SK-N-SH (cell line): ENCODE results near the gene SGPP2. TPM values are rescaled to one million over a fixed set of nuclear protein-coding genes. Genes with fewer than 3 reads are reported as not detected.

Experiments used
- CTCF ChIA-PET: fragments of 300-600, 350-600 bp; formaldehyde crosslinking; extraction: SDS; loops from one replicate; lab custom pipeline; 2021; lab: Yijun Ruan, JAX
- POLR2A ChIA-PET: fragments of 350-600 bp; sonication (Branson Sonifier 250); formaldehyde crosslinking; extraction: SDS; loops from one replicate; lab custom pipeline; 2020; ENCODE audit warnings: antibody characterized with exemption, inconsistent platforms; lab: Yijun Ruan, JAX
- DNase-seq: peaks from one replicate; pipeline ENCODE4 v3.0.0; 2012
- H2AFZ ChIP-seq: fragments of 200-600 bp; sonication (generic); 2 replicates; pipeline ENCODE4 v1.8.1; 2016; ENCODE audit warnings: antibody characterized with exemption, mild to moderate bottlenecking, low read depth
- H3F3A ChIP-seq: fragments of 200-600 bp; sonication (generic); replicated peaks from 2 replicates; pipeline ENCODE3; 2016; ENCODE audit warnings: antibody characterized with exemption, mild to moderate bottlenecking; ENCODE audit not compliant: insufficient read depth
- H3K27ac ChIP-seq, 2 experiments: fragments of 200-500 bp in 1 of 2; fragments of 200-600 bp in 1 of 2; sonication (Bioruptor generic) in 1 of 2; sonication (generic), shearing (Covaris generic) in 1 of 2; 2 replicates each; pipeline versions ENCODE4 v1.5.1 to v1.6.1; 2014 to 2016; ENCODE audit warnings: low read depth in 2 of 2, inconsistent platforms in 1 of 2, low read length in 1 of 2, mild to moderate bottlenecking in 1 of 2, mixed read lengths in 1 of 2
- H3K27me3 ChIP-seq: fragments of 200-600 bp; sonication (generic), shearing (Covaris generic); 2 replicates; pipeline ENCODE4 v1.6.1; 2016; ENCODE audit warnings: mixed run types; ENCODE audit not compliant: insufficient read depth
- H3K36me3 ChIP-seq, 2 experiments: fragments of 200-500 bp in 1 of 2; fragments of 200-600 bp in 1 of 2; sonication (Bioruptor generic) in 1 of 2; sonication (generic) in 1 of 2; replicated peaks in 1 of 2; 2 replicates each; pipeline versions ENCODE3 to v1.5.1; 2014 to 2016; ENCODE audit warnings: low read length in 1 of 2, mild to moderate bottlenecking in 1 of 2; ENCODE audit not compliant: insufficient read depth in 2 of 2, control insufficient read depth in 1 of 2
- H3K4me1 ChIP-seq, 2 experiments: fragments of 200-500 bp in 1 of 2; fragments of 200-600 bp in 1 of 2; sonication (Bioruptor generic) in 1 of 2; sonication (generic), shearing (Covaris generic) in 1 of 2; 2 replicates each; pipeline versions ENCODE4 v1.5.1 to v1.6.1; 2014 to 2016; ENCODE audit warnings: low read depth in 1 of 2, low read length in 1 of 2, mixed run types in 1 of 2; ENCODE audit not compliant: insufficient read depth in 2 of 2, control insufficient read depth in 1 of 2
- H3K4me2 ChIP-seq: fragments of 200-600 bp; sonication (generic), shearing (Covaris generic); 2 replicates; pipeline ENCODE4 v1.6.1; 2017; ENCODE audit warnings: mixed run types
- H3K4me3 ChIP-seq, 2 experiments: fragments of 200-500 bp in 1 of 2; fragments of 200-600 bp in 1 of 2; sonication (Bioruptor generic) in 1 of 2; sonication (generic), shearing (Covaris generic) in 1 of 2; 2 replicates each; pipeline versions ENCODE4 v1.5.1 to v1.8.1; 2014 to 2016; ENCODE audit warnings: low read depth in 2 of 2, inconsistent platforms in 1 of 2, low read length in 1 of 2, mild to moderate bottlenecking in 1 of 2, mixed read lengths in 1 of 2, moderate library complexity in 1 of 2
- H3K79me2 ChIP-seq: fragments of 200-600 bp; sonication (generic); 2 replicates; pipeline ENCODE4 v1.8.1; 2017; ENCODE audit warnings: mild to moderate bottlenecking; ENCODE audit not compliant: insufficient read depth
- H3K9ac ChIP-seq: fragments of 200-600 bp; sonication (generic); 2 replicates; pipeline ENCODE4 v1.6.1; 2017; ENCODE audit warnings: mixed run types
- H3K9me2 ChIP-seq: fragments of 200-600 bp; sonication (generic); 2 replicates; pipeline ENCODE4 v1.6.1; 2017; ENCODE audit warnings: mixed run types
- H3K9me3 ChIP-seq: fragments of 200-600 bp; sonication (generic); 2 replicates; pipeline ENCODE4 v1.6.1; 2017; ENCODE audit warnings: mixed run types, mild to moderate bottlenecking, moderate library complexity
- H4K20me1 ChIP-seq: fragments of 200-600 bp; sonication (generic); 2 replicates; pipeline ENCODE4 v1.6.1; 2017; ENCODE audit warnings: mild to moderate bottlenecking, mixed run types; ENCODE audit not compliant: insufficient read depth
- ELF1 ChIP-seq: IDR thresholded peaks from 2 replicates; pipeline ENCODE4 v1.4.0; 2012
- EZH2phosphoT487 ChIP-seq: fragments of 200-600 bp; sonication (generic); IDR thresholded peaks from 2 replicates; pipeline ENCODE4 v1.6.1; 2017; ENCODE audit warnings: low read depth, mixed run types, mild to moderate bottlenecking, antibody characterized with exemption, moderate library complexity, borderline replicate concordance
- FOSL2 ChIP-seq: IDR thresholded peaks from 2 replicates; pipeline ENCODE4 v1.4.0; 2012; ENCODE audit warnings: low read depth, mild to moderate bottlenecking, moderate library complexity, borderline replicate concordance
- FOXJ3 ChIP-seq: sonication (generic); formaldehyde crosslinking; IDR thresholded peaks from 2 replicates; pipeline ENCODE4 v1.5.1; 2020; ENCODE audit warnings: mild to moderate bottlenecking, missing genetic modification reagents
- GABPA ChIP-seq: IDR thresholded peaks from 2 replicates; pipeline ENCODE4 v1.4.0; 2012; ENCODE audit warnings: low read depth, mild to moderate bottlenecking
- IRF3 ChIP-seq: fragments of 150-350 bp; IDR thresholded peaks from 2 replicates; pipeline ENCODE4 v1.6.1; 2016; ENCODE audit warnings: mild to moderate bottlenecking, low read depth, low read length
- JUND ChIP-seq: IDR thresholded peaks from 2 replicates; pipeline ENCODE4 v1.4.0; 2012
- MAX ChIP-seq: IDR thresholded peaks from 2 replicates; pipeline ENCODE4 v1.4.0; 2012; ENCODE audit warnings: low read depth
- MEF2A ChIP-seq: IDR thresholded peaks from 2 replicates; pipeline ENCODE4 v1.4.0; 2012; ENCODE audit warnings: low read depth, borderline replicate concordance
- MXI1 ChIP-seq: IDR thresholded peaks from 2 replicates; pipeline ENCODE4 v1.6.1; 2012; ENCODE audit warnings: mild to moderate bottlenecking, low read depth, low read length, improper control_type of control experiment
- NRF1 ChIP-seq: IDR thresholded peaks from 2 replicates; pipeline ENCODE4 v1.6.1; 2012; ENCODE audit warnings: low read depth, mild to moderate bottlenecking, low read length
- PBX3 ChIP-seq: IDR thresholded peaks from 2 replicates; pipeline ENCODE4; 2012
- RAD21 ChIP-seq: IDR thresholded peaks from 2 replicates; pipeline ENCODE4 v1.6.1; 2012; ENCODE audit warnings: mild to moderate bottlenecking, low read length
- RCOR1 ChIP-seq: fragments of 150-350 bp; IDR thresholded peaks from 2 replicates; pipeline ENCODE4 v1.6.1; 2017; ENCODE audit warnings: antibody characterized with exemption, low read length
- REST ChIP-seq: IDR thresholded peaks from 2 replicates; pipeline ENCODE4 v1.6.1; 2012; ENCODE audit warnings: mild to moderate bottlenecking, low read depth, low read length, moderate library complexity
- RXRA ChIP-seq: IDR thresholded peaks from 2 replicates; pipeline ENCODE4 v1.4.0; 2012; ENCODE audit warnings: low read depth, mild to moderate bottlenecking, borderline replicate concordance
- SMC3 ChIP-seq: IDR thresholded peaks from 2 replicates; pipeline ENCODE4 v1.6.1; 2012; ENCODE audit warnings: low read depth, low read length, improper control_type of control experiment
- TAF1 ChIP-seq: IDR thresholded peaks from 2 replicates; pipeline ENCODE4 v1.6.1; 2012; ENCODE audit warnings: low read depth, mild to moderate bottlenecking, low read length, moderate library complexity, borderline replicate concordance
- TCF12 ChIP-seq: IDR thresholded peaks from 2 replicates; pipeline ENCODE4 v1.4.0; 2012
- WGBS: methylation state at CpG from one replicate; pipeline ENCODE4 v1.1.6; 2017; ENCODE audit warnings: low lambda C conversion rate; 5-methylcytosine and 5-hydroxymethylcytosine counted together
- polyA plus RNA-seq, 3 experiments: library from polyadenylated mRNA; depleted of rRNA; stranded (reverse); fragments of >200 nt; gene quantifications; 2 replicates each; pipeline ENCODE4 v1.2.3, GENCODE V29; 2012

The SGPP2 gene
- polyA plus RNA-seq, 1 of the 3 experiments (the other 2 are of a cell fraction): 0.03 TPM

- Histone ChIP-seq H3K79me2 (no peaks in the 10 kb centered on the region), H3K27me3 (no peaks in the 10 kb centered on the region; the same call in 1 of the 2 replicates), H3K4me1 (no peaks in the 10 kb centered on the region), H3K9ac (no peak overlapping the region), H3K9me2 (no peaks in the 10 kb centered on the region), H3F3A (no peaks in the 10 kb centered on the region), H3K9me3 (no peaks in the 10 kb centered on the region), H4K20me1 (no peaks in the 10 kb centered on the region), H3K36me3 (no peaks in the 10 kb centered on the region), H3K4me2 (no peak overlapping the region), H3K4me3 (no peak overlapping the region), H2AFZ (no peak overlapping the region), H3K27ac (no peak overlapping the region)
- WGBS: 49% methylated on average over 5 of the region's 5 CpGs
- TF ChIP-seq RAD21: no peak
- TF ChIP-seq TAF1: no peak
- TF ChIP-seq RCOR1: no peak
- no peak for TF ChIP-seq EZH2phosphoT487
- no peak for TF ChIP-seq NRF1
- no peak for TF ChIP-seq REST
- TF ChIP-seq PBX3: no peak
- TF ChIP-seq FOSL2: no peak
- TF ChIP-seq GABPA: no peak
- no peak for TF ChIP-seq ELF1
- no peak for TF ChIP-seq MEF2A
- TF ChIP-seq SMC3: no peak
- TF ChIP-seq TCF12: no peak
- TF ChIP-seq MXI1: no peak
- no peak for TF ChIP-seq JUND
- TF ChIP-seq RXRA: no peak
- TF ChIP-seq FOXJ3 (CRISPR knock-in tag): no peak
- no peak for TF ChIP-seq IRF3
- TF ChIP-seq MAX: no peak
- CTCF ChIA-PET: interaction anchor here (0.7 kb wide), 1 partner anchor 229 kb away, joined by 3 read pairs; no protein-coding TSS in a partner anchor
- POLR2A ChIA-PET: no interaction called here
- DNase-seq: no peak
These were observed 122.7 kb downstream of the SGPP2 start for GRCh38 chr2:222547083-222547482.
